ENCODE measurements around the gene C12orf43. TPM values are rescaled to one million over a fixed set of nuclear protein-coding genes. Genes with fewer than 3 reads are reported as not detected.
"Not testable (repeated sequence)": the region's sequence is repeated elsewhere in the genome, so short reads cannot be mapped to it uniquely, and the experiment has no call there.

C12orf43 gene, protein sequence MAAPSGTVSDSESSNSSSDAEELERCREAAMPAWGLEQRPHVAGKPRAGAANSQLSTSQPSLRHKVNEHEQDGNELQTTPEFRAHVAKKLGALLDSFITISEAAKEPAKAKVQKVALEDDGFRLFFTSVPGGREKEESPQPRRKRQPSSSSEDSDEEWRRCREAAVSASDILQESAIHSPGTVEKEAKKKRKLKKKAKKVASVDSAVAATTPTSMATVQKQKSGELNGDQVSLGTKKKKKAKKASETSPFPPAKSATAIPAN
- total RNA-seq, result 9.2 TPM

DNA sequence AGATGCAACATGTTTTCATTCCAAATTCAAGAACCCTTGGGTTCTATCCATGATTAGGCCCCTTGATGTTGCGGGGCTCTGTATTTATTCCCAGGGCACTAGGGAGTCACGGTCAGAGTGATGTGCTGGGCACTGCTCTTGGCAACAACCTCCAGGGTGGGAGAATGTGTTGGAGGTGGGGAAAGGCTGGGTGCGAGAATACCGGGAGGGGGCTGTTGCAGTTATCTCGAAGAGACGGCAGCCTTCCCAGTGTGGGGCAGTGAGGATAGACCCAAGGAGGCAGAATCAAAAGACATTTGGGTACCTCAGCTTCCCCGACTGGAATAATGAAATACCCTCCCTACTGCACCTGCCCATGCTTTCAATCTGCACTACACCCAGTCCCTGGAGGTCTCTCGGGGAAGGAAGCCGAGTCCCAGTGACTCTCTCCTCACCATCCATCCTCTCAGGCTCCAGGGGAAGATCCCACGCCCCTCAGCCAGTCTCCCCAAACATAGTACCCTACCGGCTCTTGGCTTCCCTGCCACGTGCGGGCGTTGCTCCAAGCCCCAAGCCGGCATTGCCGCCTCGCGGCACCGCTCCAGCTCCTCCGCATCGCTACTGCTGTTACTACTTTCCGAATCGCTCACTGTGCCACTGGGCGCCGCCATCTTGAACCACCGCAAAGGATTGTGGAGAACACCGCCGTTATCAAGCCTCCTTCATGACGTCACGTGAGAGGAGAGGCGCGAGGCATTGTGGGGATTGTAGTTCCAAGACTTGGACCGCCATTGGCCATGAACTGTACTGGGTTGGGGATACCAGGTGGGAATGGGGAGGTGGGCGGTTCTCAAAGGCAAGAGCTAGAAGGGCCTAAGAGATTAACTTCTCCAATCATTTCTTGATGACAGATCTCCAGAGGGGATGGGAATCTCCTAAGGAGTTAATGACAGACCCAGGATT, at the start of gene C12orf43:
Gene C12orf43, minus strand, starts transcription at position 663 of the 942 bp plus-strand sequence. Its CDS starts 13 bp downstream, at position 650.
- Histone ChIP-seq H3K9me3 (ENCODE audit: low read depth, low read length) (no peaks in the 10 kb centered on the region), H3K27me3 (ENCODE audit: insufficient read depth, low read length) (no peaks in the 10 kb centered on the region), H3K4me3 (ENCODE audit: low read length) (peak within 1 kb of the TSS; percentile 66), H3K4me1 (ENCODE audit: insufficient read depth, low read length) (peaks cover 6% of the 10 kb centered on the region)

DNA sequence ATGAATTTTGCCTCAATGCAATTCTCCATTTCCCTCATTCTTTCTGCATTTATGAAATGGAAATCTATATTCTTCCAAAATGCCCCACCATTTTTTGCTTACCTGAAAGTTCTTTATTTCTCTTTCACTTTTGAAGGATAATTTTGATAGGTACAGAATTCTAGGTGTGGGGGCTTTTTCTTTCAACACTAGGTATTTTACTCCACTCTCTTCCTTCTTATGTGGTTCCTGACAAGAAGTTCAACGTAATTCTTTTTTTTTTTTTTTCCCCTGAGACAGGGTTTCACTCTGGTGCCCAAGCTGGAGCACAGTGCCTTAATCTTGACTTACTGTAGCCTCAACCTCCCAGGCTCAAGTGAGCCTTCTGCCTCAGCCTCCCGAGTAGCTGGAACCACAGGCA, 49.1 kb upstream of the C12orf43 start:
- no peak overlapping the region for H3K4me3 ChIP-seq (ENCODE audit: low read length)
- no peaks in the 10 kb centered on the region for H3K9me3 ChIP-seq (ENCODE audit: low read depth, low read length)
- peaks cover 5% of the 10 kb centered on the region for H3K4me1 ChIP-seq (ENCODE audit: insufficient read depth, low read length)
- H3K27me3 ChIP-seq (ENCODE audit: insufficient read depth, low read length), result peaks cover 2% of the 10 kb centered on the region

DNA sequence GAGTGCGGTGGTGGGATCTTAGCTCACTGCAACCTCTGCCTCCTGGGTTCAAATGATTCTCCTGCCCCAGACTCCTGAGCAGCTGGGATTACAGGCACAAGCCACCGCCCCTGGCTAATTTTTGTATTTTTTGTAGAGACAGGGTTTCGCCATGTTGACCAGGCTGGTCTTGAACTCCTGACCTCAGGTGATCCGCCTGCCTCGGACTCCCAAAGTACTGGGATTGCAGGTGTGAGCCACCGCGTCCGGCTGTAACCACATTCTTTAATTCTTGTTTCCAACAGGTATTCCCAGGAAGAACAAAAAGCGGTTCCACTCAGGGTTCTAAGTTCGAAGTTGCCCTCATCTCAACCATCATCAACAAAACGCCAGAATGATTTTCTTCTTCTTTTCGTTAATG, 48.3 kb upstream of the C12orf43 start:
- peaks cover 13% of the 10 kb centered on the region for H3K4me1 ChIP-seq (ENCODE audit: insufficient read depth, low read length)
- H3K4me3 ChIP-seq (ENCODE audit: low read length); H3K27me3 ChIP-seq (ENCODE audit: insufficient read depth, low read length); H3K9me3 ChIP-seq (ENCODE audit: low read depth, low read length): not testable (repeated sequence)

DNA sequence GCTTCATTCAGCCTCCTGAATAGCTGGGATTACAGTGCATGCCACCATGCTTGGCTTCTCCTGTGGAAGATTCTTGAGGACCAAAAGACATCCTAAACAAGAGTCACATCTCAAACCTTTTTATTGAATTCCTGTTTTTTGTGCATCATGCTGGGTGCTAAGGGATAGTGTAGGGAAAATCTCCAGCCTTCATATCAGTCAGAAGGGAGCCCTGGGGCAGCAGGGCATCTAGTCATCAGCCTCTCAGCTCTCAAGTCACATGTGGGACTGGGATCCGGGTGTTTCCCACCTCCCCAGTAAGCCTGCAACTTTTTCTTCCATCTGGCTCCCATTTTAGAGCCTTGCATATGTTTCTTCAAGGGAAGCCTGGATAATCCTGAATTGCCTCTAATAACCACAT, 47.8 kb upstream of the C12orf43 start:
- H3K9me3 ChIP-seq (ENCODE audit: low read depth, low read length), result no peaks in the 10 kb centered on the region
- H3K4me1 ChIP-seq (ENCODE audit: insufficient read depth, low read length), result peaks cover 16% of the 10 kb centered on the region
- H3K27me3 ChIP-seq (ENCODE audit: insufficient read depth, low read length), result peaks cover 2% of the 10 kb centered on the region
- no peak overlapping the region for H3K4me3 ChIP-seq (ENCODE audit: low read length)

DNA sequence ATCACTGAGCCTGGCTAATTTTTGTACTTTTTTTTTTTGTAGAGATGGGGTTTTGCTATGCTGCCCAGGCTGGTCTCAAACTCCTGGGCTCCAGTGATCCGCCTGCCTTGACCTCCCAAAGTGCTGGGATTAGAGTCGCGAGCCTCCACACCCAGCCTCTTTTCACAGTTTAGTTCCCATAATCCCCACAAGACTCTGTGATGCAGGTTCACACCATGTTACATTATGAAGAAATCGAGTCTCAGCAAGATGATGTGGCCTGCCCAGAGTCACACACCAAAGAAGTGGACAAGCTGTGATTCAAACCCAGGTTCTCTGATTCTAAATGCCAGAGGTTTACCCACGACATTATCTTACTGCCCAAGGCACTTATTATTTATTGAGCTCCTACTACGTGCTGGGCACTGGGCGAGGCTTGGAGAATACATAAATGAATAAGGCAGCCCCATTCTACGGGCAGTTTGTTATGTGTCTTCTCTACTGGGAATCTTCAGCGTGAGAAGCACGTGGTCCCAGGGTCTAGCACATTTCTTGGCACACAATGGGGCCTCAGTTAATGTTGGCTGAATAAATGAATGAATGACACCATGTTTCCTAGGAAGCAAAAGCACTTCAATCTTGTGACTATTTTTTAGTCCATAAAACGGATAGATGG, 46.2 kb upstream of the C12orf43 start:
- Histone ChIP-seq H3K27me3 (ENCODE audit: insufficient read depth, low read length) (no peaks in the 10 kb centered on the region), H3K4me3 (ENCODE audit: low read length) (no peak overlapping the region), H3K9me3 (ENCODE audit: low read depth, low read length) (no peaks in the 10 kb centered on the region), H3K4me1 (ENCODE audit: insufficient read depth, low read length) (peaks cover 16% of the 10 kb centered on the region)

DNA sequence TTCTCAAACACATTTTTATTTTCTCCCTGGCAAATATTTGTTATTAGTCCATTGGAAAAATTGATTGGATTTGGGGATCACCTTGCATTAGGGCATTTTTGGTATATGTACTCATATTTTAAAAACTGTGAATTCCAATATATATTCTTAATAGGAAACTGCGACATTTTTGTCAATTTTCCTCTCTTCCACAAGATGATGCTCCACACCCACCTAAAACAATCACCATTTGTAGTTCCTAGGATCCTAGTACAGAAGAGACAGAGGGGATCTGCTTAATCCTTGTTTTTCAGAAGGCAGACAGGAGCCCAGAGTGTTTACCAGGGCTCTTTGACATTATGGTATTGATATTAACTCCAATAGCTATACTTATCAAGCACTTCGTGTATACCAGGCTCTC, 45.5 kb upstream of the C12orf43 start:
- Histone ChIP-seq H3K9me3 (ENCODE audit: low read depth, low read length) (no peaks in the 10 kb centered on the region), H3K4me3 (ENCODE audit: low read length) (no peak overlapping the region)

DNA sequence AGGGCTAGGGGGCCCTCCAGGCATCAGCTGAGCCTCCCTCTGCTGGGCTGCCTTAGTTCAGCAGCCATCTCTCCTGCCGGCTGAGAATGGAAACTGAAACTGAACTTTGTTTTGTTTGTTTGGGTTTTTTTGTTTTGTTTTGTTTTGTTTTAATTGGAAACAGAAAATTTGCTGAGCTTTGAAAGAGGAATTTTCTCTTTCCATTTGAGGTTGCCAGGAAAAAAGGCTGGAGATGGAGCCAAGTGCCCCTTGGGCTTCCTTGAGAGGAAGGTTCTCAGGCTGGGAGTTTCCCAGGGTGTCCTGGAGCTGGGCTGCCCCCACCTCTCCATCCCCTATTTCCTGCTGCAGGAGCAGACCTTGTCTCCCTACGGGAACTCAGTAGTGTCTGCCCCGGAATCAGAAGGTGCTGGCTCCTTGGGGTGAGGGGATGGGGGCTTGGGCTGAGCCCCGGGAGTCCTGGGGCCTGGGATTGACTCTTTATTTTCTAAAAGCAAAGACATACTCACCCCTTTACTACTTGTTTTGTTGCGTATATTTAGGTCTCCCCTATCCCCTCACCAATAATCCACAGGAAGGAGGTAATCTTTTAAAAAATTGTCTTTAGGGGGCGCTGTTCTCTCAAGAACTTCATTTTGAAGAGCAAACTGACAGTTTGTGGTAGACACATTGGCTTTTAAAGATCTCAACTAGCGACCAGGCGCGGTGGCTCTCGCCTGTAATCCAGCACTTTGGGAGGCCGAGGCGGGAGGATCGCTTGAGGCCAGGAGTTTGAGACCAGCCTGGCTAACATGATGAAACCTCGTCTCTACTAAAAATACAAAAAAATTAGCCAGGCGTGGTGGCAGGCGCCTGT, 44.1 kb upstream of the C12orf43 start:
- Histone ChIP-seq H3K4me1 (ENCODE audit: insufficient read depth, low read length) (peaks cover 16% of the 10 kb centered on the region), H3K9me3 (ENCODE audit: low read depth, low read length) (no peaks in the 10 kb centered on the region), H3K4me3 (ENCODE audit: low read length) (peak overlapping the region; percentile 54), H3K27me3 (ENCODE audit: insufficient read depth, low read length) (no peaks in the 10 kb centered on the region)

More for the DNA sequence above, 45.5 kb upstream of the C12orf43 start:
- no peaks in the 10 kb centered on the region for H3K27me3 ChIP-seq (ENCODE audit: insufficient read depth, low read length)
- H3K4me1 ChIP-seq (ENCODE audit: insufficient read depth, low read length), result peaks cover 16% of the 10 kb centered on the region

DNA sequence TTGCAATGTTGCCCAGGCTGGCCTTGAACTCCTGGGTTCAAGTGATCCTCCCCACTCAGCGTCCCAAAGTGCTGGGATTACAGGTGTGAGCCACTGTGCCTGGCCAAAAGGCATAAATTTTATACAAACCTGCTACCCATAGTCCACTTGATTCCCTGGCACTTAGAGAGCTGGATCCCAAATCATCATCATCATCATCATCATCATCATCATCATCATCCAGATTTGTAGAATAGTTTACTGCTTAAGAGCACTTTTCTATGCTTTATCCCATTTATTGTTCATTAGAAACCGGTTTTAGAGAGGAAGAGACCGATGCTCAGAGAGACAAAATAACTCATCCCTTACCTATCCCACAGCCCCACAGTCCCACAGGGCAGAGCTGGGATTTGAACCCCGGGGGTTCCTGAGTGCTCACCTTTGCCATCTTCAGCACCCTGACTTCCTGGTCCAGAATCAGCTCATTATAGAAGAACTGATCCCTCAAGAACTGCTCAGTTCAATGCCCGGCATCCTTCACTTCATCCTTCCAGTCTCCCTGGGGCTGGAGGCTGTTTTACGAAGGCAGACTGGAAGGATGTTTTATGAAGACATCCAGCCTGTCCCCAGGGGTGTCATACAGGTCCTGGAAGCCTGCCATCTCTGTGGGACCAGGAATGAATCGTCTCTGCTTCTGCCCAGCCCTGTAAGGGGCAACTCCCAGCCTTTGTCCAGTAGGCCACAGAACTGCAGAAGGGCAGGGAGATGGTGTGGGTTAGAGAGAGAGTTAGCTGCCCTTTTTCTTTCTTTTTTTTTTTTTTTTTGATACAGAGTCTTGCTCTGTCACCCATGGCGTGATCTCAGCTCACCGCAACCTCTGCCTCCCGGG, 43.0 kb upstream of the C12orf43 start:
- peaks cover 16% of the 10 kb centered on the region for H3K4me1 ChIP-seq (ENCODE audit: insufficient read depth, low read length)
- no peak overlapping the region for H3K4me3 ChIP-seq (ENCODE audit: low read length)
- H3K27me3 ChIP-seq (ENCODE audit: insufficient read depth, low read length), result no peaks in the 10 kb centered on the region
- H3K9me3 ChIP-seq (ENCODE audit: low read depth, low read length), result no peaks in the 10 kb centered on the region

DNA sequence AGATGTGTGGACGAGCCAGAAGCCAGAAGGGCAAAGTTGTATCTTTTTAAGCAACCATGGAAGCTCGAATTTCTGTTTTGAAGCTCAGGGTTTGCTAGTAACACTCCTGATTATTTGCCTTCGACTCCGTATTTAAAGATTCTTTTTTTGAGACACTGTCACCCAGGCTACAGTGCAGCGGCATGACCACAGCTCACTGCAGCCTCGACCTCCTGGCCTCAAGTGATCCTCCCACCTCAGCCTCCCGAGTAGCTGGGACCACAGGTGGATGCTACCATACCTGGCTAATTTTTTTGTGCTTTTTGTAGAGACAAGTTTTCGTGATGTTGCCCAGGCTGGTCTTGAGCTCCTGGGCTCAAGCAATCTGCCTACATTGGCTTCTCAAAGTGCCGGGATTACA, 41.5 kb upstream of the C12orf43 start:
- Histone ChIP-seq H3K9me3 (ENCODE audit: low read depth, low read length) (no peaks in the 10 kb centered on the region), H3K4me3 (ENCODE audit: low read length) (no peak overlapping the region), H3K4me1 (ENCODE audit: insufficient read depth, low read length) (peaks cover 16% of the 10 kb centered on the region), H3K27me3 (ENCODE audit: insufficient read depth, low read length) (no peaks in the 10 kb centered on the region)

DNA sequence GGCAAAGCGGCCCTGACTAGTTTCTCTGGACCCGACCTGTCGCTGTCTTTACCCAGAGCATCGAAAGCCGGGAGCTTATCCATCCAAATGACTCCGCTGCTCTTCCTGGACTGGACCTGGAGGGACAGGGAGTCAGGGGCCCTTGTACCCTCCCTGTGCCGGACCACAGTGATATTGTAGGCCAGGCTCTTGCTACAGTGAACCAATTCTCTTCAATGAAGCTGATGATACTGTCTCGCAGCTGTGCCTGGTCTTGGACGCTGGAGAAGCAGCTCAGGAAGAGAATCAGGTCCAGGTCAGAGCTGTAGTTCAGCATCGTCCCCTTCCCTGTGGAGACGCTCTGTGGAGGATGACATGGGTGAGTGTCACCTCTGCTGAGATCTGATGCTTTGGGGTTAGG, 37.4 kb upstream of the C12orf43 start:
- Histone ChIP-seq H3K4me1 (ENCODE audit: insufficient read depth, low read length) (no peaks in the 10 kb centered on the region), H3K9me3 (ENCODE audit: low read depth, low read length) (no peaks in the 10 kb centered on the region), H3K27me3 (ENCODE audit: insufficient read depth, low read length) (no peaks in the 10 kb centered on the region), H3K4me3 (ENCODE audit: low read length) (no peak overlapping the region)

DNA sequence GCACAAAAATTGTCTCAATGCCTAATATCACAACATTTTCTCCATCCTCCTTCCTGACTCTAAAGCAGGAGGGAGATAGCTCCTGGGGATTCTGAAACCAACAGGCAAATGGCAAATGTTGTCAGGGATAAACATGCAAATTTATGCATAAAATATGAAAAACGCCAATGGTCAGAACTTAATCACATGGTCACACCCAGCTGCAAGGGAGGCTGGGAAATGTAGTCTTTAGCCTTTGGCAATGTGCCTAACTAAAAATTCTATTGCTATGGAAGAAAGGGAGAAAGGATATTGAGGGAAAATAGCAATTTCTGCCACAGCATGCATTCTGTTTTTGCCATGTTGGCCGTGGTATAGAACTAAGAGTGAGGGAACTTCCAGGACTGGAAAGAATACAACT, 34.4 kb upstream of the C12orf43 start:
- H3K4me1 ChIP-seq (ENCODE audit: insufficient read depth, low read length), result no peaks in the 10 kb centered on the region
- no peaks in the 10 kb centered on the region for H3K9me3 ChIP-seq (ENCODE audit: low read depth, low read length)
- no peak overlapping the region for H3K4me3 ChIP-seq (ENCODE audit: low read length)
- H3K27me3 ChIP-seq (ENCODE audit: insufficient read depth, low read length), result no peaks in the 10 kb centered on the region

DNA sequence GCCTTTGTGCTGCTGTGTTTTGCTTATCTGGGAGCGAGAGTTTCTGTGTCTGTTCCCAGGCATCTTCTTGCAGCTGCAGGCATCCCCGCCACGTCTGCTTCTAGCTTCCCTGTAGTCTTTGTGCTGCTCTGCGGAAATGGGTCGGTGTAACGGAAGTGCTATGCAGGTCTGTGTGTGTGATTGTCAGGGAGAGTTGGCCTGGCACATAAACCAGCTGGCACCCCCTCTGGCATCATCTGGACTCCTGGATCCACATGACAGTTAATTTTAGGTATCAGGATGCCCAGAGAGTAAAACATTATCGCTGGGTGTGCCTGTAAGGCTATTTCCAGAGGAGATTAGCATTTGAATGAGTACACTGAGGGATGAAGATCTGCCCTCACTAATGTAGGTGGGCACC, 32.2 kb upstream of the C12orf43 start:
- no peaks in the 10 kb centered on the region for H3K4me1 ChIP-seq (ENCODE audit: insufficient read depth, low read length)
- no peaks in the 10 kb centered on the region for H3K9me3 ChIP-seq (ENCODE audit: low read depth, low read length)
- H3K4me3 ChIP-seq (ENCODE audit: low read length), result no peak overlapping the region
- H3K27me3 ChIP-seq (ENCODE audit: insufficient read depth, low read length), result no peaks in the 10 kb centered on the region

DNA sequence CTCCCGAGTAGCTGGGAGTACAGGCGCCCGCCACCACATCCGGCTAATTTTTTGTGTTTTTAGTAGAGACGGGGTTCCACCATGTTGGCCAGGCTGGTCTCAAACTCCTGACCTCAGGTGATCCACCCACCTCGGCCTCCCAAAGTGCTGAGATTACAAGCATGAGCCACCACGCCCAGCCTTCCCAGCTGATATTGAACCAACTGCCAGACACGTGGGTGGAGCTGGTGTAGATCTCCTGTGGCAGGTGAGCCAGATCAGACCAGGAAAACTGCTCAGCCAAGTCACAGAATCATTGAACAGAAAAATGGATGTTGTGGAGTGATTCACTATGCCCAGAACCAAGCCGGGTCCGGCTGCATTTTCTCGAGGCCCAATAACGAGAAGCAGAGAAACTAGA, 31.1 kb upstream of the C12orf43 start:
- not testable (repeated sequence) for H3K27me3 ChIP-seq (ENCODE audit: insufficient read depth, low read length); H3K4me3 ChIP-seq (ENCODE audit: low read length); H3K9me3 ChIP-seq (ENCODE audit: low read depth, low read length); H3K4me1 ChIP-seq (ENCODE audit: insufficient read depth, low read length)

DNA sequence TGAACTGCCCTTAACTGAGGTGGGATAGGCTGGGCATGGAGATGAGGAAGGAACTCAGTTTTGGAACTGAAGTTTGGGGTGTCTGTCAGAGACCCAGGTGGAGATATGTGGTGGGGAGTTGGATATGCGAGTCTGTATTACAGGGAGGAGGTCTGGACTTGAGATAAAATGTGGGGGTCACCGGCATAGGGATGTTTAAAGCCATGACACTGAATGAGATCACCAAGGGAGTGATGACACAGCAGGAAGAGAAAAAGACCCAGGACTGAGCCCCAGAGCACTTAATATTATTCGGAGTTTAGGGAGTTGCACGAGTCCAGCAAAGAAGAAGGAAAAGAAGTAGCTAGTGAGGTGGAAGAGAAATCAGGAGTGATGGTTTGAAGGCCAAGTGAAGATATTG, 26.8 kb upstream of the C12orf43 start:
- H3K4me1 ChIP-seq (ENCODE audit: insufficient read depth, low read length), result peaks cover 12% of the 10 kb centered on the region
- H3K27me3 ChIP-seq (ENCODE audit: insufficient read depth, low read length), result no peaks in the 10 kb centered on the region

More for the DNA sequence above, 26.8 kb upstream of the C12orf43 start:
- H3K4me3 ChIP-seq (ENCODE audit: low read length), result no peak overlapping the region
- H3K9me3 ChIP-seq (ENCODE audit: low read depth, low read length), result no peaks in the 10 kb centered on the region
